GM21576 (cell line): ENCODE measurements around the gene CALHM2.

ENCODE experiments used
- ATAC-seq: cut with Tn5 transposase; IDR thresholded peaks from one replicate; pipeline ENCODE4 v1.9.1; 2021; ENCODE audit warnings: mild to moderate bottlenecking, moderate library complexity; ENCODE audit not compliant: unreplicated experiment

Gene CALHM2

DNA sequence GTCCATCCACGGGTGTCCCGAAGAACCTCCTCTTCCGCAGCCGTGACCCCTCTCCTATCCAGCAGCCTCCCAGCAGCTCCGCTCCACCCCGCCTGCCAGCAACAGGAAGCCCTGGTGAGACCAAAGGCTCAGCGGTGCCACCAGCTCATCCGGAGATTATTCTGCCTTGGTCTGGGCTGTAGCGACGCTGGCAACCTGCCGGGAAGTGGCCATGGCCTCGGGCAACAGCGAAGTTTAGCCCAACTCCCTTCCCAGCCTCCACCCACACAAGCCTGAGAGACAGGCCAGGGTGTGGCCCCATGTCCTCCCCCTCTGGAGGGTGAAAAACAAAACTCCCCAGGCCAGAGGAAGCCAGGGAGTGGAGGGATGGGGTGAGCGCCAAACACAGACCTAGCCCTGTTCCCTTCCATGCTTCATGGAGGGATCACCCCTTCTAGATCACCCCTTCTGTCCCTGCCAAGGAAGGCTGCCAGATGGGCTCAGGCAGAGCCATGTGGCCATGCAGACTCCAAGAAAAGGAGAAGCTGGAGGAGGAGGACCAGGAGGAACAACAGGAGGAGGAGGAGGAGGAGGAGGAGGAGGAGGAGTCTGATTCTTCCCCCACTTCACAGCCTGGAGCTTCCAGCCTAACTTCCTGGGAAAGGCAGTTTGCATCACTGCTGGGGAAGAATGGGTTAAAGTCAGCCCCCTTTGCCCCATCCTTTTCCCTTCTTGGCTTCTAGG is 918 bp downstream of the CALHM2 start:
- no peak for ATAC-seq

DNA sequence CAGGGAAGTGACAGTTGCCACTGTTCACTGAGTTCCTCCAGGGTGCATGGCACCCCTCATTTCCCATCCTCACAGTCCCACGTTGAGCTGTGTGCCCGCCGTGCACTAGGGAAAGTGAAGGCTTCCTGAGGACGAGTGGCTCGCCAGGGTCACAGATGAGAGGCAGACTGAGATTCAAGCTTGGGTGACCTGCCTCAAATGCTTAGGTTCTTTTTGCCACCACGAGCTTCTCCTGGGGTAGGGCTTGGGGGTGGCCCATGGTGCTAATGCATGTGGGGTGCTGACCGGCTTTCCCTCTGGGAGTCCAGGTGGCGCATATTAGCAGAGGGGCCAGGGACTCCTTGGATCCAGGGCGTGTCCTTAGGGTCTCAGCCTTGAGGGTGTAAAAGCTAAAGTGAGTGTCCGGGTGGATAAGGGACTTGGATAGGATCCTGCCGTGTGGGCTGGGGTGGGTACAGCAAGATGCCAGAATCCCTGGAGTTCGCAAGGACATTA is 1.9 kb downstream of the CALHM2 start:
- no peak for ATAC-seq

DNA sequence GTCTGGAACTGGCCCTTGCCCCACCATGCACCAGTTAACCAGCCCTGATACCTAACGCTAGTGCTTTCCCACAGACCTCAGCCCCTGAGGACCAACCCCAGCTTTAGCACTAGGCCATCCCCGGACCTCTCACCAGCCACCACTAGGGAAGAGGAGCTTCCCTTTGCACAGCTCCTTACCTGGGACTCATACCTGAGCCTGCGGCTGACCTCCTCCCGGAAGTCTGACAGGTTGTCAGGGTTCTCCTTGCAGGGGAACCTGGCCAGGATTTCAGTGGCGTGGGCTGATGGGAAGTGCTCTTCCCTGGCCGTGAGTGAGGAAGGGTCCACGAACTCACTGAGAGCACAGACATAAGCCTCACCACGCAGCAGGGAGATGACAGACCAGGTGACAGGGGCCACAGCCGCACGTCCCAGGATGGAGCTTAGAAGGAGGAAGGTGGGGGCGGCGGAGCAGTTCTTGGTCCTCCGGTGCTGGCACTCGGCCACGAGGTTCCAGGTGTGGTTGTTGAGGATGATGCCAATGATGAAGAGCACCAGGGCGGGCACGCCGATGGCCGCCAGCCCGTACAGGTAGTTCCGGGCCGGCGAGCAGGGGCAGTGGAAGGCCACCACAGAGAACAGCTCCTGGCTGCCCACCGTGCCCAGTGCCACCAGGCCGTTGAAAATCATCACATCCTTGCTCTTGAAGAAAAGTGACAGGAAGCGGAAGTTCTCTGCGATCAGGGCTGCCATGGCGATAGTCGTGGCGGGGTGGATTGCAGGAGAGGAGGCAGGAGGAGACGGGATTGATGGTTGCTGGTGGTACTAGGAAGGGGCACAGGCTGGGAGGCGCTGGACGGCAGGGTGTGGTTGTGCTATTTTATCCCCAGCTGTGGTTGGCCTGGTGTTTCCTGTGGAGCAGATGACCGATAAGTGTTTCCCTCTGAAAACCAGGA is 2.7 kb downstream of the CALHM2 start:
- ATAC-seq = no peak

DNA sequence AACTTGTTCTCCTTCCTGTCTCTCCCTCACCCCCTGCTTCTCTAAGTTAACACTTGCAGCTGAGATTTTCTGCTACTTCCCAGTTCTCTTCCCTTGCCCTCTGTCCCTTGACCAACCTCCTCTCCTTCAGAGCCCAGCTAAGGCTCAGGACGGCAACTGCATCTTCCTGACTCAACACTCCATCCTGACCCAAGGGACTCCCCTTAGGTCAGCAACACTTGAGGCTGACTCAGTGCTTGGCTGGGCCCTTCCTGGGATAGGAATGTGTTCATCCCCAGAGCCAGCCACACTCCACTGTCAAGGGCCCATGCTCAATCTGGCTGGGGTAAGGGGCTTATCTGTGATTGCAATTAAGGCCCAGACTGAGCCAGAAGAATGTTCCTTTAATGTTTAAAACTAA is 3.4 kb downstream of the CALHM2 start:
- no peak for ATAC-seq

DNA sequence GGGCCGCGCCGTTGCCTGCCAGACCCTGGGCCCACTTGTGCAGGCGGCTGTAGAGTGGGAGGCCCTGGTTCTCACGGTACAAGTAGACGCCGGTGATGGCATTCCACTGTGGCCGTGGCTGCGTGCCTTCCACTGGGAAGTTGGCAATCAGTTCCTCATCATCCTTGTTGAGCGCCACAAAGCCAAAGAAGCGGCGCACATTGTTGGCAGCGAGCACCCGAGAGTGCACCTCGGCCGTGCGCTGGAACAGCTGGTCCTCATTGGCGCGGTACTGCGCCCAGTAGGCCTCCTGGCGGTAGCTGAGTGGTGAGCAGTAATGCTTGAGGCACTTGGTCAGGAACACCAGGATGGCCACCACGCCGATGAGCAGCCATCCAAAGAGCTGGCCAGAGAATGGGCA is 5.0 kb downstream of the CALHM2 start:
- ATAC-seq = no peak

DNA sequence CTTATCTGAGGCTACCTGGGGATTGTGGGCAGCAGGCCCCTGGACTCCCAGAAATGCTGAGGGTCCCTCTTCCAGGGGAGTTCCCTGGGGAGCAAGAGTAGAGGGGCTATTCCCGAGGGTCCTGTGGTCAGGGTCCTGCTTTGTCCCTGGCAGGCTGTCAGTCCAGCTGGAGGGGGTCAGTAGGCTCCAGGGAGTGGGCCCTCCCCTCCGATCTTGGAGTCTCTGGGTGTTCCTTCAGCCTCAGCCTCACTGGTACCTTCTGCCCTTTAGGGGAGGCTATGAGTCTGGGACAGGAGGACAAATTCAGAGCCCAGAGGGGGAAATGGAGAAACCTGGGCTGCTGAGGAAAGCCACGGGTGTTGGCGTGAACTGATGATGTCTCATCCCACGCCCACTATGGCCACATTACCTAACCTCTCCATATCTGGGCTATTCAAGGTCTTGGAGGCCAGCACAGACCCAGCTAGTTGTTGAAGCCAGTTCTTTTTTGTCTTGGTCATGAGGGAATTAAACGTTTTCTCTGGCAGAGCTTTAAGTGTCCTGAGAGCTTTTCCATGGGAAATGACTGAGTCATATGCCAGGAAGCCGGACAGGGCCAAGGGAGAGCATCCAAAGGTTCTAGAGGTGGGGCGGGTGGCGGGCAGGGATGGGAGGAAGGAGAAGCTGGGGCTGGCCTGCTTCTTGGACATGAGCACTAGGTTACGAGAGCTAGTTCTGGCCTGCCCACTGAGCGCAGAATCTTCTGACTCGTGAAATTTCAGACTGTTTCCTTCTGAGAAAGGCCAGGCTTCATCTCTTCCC is 6.2 kb downstream of the CALHM2 start:
- no peak for ATAC-seq

DNA sequence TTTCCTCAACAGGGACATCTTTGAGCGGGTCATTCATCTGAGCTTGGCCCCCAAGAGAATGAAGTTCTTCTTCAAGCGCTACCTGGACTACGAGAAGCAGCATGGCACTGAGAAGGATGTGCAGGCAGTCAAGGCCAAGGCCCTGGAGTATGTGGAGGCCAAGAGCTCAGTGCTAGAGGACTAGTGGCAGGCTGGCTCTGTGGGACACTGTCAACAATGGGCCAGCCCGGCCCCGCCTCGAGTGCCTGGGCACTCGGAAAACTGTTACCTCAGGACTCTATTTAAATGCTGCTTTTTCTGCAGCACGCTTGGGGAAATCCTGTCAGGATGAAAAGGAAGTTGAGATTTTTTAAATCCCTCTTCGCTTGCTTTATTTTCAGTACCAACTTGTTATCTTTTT is 6.8 kb downstream of the CALHM2 start:
- ATAC-seq = no peak

DNA sequence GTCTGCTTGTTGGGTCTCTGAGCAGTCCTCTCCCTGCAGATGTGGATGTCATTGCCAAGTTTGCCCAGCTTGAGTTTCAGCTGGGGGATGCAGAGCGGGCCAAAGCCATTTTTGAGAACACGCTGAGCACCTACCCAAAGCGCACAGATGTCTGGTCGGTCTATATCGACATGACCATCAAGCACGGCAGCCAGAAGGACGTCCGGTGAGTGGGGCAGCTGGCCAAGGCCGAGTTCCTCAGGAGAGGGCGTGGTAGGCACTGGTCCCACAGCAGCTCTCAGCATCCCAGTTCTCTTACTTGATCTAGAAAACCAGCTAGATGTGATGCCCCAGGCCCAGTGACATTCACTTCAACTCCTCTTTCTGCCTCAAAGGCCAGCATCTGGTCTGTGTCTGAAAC is 7.7 kb downstream of the CALHM2 start:
- ATAC-seq = no peak

DNA sequence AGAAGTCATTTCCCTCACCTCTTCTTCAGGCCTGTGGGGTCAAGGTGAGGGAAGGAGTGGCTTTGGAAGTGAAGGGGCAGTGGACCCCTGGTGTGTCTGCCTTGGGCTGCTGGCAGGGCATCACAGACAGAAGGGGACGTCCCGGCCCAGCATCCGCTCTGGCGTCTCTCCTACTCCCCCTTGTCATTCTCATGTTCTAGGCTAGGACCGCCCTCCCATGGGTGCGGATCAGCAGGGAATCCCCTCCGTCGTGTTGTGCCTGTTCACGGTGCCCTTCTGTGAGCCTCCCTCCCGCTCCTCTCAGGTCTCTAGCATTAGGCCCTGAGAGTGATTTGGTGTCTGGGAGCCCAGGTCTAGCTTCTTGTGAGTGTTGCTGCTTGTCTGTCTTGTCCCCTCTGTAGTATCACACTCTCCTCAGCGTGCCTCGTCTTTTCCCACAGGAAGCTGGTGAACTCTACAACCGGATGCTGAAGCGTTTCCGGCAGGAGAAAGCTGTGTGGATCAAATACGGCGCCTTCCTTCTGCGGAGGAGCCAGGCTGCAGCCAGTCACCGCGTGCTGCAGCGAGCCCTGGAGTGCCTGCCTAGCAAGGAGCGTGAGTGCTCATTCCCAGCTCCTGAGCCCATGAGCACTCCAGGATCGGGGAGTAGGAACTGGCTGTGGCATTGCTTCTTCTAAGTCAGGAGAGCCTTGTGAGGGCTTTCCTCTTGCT is 8.5 kb downstream of the CALHM2 start:
- no peak for ATAC-seq

DNA sequence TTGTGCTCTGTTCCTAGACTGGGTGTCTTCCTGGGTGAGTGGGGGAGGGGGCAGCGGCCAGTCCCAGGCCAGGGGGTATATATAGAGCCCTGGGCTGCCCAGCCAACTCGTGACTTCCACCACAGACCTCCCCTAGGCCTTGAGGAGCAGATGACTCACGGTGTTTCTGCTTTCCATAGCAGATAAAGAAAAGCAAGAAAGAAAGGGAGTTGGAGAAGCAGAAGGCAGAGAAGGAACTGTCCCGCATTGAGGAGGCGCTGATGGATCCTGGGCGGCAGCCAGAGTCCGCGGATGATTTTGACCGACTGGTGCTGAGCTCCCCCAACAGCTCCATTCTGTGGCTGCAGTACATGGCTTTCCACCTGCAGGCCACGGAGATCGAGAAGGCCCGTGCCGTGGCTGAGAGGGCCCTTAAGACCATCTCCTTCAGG is 10.1 kb downstream of the CALHM2 start:
- no peak for ATAC-seq

DNA sequence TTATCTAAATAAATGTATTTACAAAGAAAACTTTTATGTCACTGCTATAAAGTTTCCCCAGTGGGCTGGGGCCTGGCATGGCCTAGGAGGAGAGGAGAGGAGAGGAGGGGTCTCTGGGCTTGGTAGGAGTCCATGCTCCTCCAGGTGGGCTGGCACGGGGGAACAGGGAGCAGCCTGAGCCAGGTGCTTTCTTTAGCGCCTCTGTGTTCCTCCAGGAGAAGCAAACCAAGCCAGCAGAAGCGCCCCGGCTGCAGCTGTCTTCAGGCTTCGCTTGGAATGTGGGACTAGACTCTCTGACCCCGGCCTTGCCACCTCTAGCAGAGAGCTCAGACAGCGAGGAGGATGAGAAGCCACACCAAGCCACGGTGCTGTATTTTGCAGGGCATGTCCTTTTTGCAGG is 10.6 kb downstream of the CALHM2 start:
- ATAC-seq = no peak

DNA sequence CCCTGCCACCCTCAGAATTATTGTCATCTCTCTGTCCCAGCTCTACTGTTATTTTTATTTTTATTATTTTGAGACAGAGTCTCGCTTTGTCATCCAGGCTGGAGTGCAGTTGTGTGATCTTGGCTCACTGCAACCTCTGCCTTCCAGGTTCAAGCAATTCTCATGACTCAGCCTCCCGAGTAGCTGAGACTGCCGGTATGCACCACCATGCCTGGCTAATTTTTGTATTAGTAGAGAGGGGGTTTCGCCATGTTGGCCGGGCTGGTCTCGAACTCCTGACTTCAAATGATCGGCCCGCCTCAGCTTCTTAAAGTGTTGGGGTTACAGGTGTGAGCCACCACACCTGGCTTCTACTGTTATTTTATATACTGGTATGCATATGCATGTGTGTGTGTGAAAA is 11.0 kb downstream of the CALHM2 start:
- ATAC-seq = no peak

DNA sequence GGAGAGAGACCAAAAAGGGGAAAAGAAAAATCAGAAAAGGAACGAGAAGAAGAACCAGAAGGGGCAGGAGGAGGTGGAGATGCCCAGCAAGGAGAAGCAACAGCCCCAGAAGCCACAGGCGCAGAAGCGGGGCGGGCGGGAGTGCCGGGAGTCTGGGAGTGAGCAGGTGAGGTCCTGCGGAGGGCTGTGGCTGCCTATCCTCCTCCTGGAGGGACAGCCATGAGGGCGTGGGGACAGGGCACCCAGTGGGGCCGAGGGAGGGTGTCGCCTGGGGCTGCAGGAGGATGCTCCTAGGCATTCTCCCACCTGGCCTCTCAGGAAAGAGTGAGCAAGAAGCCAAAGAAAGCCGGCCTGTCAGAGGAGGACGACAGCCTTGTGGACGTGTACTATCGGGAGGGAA is 11.8 kb downstream of the CALHM2 start:
- no peak for ATAC-seq

DNA sequence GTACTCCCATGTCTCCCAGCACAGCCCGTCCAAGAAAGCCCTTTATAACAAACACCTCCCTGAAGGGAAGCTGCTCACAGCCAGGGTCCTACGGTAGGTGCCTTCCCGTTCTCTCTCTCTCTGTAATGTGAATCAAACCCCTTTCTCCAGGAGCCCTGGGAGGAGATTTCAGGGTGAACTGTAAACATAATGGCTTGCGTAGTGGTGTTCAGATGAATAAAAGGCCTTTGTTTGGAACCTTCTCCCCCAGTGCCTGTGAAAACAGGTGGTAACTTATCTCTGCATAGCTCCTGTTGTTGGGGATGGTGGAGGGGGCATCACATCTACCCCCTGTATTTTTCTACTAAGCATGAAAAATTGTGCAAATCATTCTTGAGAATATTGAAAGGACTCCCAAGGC is 12.4 kb downstream of the CALHM2 start:
- ATAC-seq = no peak

DNA sequence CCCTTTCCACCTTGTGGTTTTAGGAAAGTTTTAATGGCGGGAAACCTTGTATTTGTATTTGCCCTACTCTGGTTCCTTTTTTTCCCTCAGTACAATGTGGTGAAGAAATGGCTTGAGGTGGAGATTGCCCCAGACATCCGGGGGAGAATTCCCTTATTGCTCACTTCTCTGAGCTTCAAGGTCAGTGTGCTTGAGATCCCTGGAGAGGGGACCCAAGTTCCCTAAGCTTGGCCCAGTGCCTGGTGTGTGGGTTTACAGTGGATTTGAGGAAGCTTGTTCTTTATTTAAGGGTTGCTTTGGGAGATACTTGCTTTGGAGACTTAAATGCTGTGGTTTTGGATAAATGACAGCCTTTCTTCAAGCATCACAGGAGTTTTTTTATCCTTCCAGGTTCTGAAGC is 18.3 kb downstream of the CALHM2 start:
- ATAC-seq = no peak

DNA sequence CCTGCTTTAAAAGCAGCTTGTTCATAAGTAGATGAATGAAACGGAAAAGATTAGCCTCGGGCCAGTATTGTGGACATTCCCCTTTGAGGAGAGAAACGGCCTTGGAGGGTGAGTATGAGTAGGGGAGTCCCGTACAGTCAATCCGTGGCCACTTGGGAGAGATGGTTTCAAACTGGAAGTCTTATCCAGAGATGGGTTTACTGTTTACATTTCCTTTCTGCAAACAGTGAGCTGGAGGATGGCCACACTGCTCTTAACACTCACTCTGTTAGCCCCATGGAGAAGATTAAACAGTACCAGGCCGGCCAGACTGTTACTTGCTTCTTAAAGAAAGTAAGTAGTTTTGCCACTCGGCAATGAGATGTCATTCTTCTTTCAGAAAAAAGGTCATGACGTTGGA is 20.3 kb downstream of the CALHM2 start:
- ATAC-seq = no peak

DNA sequence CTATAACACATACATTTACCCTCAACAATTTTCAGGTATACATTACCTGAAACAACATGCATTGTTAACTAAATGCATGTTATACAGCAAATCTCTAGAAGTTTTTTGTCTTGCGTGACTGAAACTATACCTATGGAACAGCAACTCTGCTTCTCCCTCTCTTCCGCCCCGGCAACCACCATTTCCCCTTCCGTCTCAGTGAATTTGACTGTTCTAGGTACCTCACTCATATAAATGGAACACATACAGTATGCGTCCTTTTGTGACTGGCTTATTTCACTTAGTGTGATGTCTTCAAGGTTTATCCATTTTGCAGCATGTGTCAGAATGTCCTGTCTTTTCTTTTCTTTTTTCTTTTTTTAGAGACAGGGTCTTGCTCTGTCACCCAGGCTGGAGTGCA is 22.5 kb downstream of the CALHM2 start:
- ATAC-seq = no peak

DNA sequence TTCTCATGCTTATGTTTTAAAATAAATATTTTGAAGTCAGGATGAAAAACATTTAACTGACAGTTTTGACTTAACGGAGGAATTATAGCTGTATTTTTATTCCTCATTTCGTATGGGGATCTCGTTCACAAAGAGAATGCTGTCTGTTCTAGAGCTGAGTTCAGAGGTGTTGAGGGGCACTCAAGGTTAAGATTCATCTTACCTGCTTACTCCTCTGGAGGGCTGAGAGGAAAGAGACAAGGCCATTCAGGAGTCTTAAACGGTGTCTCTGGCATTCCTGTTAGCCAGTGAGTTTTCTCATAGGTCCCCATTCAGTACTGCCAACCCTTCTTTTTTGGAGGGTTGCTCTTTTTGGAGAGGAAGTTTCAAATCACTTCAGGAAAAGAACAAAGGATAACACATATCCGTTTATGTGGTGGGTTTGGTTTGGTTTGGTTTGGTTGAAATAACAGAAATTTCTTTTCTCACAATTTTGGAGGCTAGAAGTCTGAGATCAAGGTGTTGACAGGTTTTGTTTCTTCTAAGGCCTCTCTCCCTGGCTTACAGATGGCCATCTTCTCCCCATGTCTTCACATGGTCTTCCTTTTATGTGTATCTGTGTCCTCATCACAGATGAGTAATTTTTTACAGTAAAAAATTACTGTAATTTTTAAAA is 23.1 kb downstream of the CALHM2 start:
- no peak for ATAC-seq

DNA sequence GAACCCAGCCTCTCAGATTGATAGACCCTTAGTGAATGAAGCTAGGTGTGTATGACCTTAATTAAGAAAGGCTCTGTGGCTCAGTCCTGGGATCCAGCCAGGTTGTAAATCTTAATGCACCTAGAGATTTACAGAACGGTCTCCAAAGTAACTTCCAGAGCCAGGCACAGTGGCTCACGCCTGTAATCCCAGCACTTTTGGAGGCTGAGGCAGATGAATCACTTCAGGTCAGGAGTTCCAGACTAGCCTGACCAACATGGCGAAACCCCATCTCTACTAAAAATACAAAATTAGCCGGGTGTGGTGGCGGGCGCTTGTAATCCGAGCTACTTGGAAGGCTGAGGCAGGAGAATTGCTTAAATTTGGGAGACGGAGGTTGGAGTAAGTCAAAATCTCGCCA is 24.3 kb downstream of the CALHM2 start:
- no peak for ATAC-seq

DNA sequence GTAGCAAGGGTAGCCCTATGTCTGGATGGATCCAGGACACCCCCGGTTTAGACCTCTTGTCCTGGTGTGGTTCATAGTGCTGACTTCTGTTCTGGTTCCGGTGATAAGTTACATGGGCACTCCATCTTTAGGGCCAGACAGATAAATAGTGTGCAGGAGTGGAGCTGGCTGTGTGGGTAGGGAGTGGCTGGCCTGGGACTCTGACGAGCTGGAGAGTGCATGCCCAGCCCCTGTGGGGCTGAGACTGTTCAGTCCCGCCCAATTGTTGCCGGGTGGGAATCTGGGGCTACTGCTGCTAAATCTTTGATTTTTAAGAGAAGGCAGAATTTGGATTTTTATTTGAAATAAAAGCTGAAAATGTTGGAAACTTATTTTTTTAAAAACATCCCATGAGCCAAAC is 28.4 kb downstream of the CALHM2 start:
- ATAC-seq = no peak
